ENCODE results near the gene PFKFB4.

The PFKFB4 gene

DNA sequence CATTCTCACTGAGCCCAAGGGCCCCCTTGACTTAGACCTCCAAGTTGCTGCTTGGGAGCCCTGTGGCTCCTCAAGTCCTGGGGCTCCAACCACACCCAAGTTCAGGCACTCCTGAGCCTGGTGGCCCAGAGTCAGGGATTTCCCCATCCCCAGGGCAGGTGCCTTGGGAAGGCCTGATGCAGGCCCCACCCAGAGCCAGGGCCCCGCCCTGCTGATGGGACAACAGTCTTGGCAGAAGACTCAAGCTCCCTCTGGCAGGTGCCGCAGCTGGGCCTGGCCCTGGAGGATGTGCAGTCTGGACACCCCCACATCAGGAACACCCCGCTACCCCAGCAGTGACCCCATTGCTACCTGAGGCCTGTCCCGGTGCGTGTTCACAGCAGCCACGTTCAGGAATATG is 35.0 kb downstream of the PFKFB4 start:
- TF ChIP-seq, protein P1, sequence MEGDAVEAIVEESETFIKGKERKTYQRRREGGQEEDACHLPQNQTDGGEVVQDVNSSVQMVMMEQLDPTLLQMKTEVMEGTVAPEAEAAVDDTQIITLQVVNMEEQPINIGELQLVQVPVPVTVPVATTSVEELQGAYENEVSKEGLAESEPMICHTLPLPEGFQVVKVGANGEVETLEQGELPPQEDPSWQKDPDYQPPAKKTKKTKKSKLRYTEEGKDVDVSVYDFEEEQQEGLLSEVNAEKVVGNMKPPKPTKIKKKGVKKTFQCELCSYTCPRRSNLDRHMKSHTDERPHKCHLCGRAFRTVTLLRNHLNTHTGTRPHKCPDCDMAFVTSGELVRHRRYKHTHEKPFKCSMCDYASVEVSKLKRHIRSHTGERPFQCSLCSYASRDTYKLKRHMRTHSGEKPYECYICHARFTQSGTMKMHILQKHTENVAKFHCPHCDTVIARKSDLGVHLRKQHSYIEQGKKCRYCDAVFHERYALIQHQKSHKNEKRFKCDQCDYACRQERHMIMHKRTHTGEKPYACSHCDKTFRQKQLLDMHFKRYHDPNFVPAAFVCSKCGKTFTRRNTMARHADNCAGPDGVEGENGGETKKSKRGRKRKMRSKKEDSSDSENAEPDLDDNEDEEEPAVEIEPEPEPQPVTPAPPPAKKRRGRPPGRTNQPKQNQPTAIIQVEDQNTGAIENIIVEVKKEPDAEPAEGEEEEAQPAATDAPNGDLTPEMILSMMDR (IDR thresholded peaks at IDR 0.05; ENCODE audit: low read depth, low read length, missing control alignments): no peak
- no peak overlapping the region for H3K4me3 ChIP-seq (replicated peaks; ENCODE audit: low read depth, low read length)
- no peak for DNase-seq (ENCODE audit: extremely low read depth, low read depth)

DNA sequence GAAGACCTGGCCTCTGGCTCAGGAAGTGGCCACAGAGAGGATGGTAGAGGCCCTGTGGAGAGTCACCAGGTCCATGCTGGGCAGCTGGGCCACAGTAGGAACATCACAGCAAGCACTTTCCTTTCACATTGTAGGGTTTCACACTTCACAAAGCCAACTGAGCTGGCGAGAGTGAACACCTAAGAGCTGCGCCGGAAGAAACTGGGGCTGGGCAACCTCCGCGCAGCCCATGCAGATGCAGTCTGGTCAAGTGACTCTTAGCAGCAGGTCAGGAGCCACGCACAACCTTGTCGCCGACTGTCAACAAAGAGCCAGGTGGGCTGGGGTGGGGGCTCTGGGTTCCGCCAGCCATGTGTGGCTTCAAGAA is 37.3 kb downstream of the PFKFB4 start:
- TF ChIP-seq, protein P1 (IDR thresholded peaks at IDR 0.05; ENCODE audit: low read depth, low read length, missing control alignments): no peak
- no peak for DNase-seq (ENCODE audit: extremely low read depth, low read depth)
- no peak overlapping the region for H3K4me3 ChIP-seq (replicated peaks; ENCODE audit: low read depth, low read length)

DNA sequence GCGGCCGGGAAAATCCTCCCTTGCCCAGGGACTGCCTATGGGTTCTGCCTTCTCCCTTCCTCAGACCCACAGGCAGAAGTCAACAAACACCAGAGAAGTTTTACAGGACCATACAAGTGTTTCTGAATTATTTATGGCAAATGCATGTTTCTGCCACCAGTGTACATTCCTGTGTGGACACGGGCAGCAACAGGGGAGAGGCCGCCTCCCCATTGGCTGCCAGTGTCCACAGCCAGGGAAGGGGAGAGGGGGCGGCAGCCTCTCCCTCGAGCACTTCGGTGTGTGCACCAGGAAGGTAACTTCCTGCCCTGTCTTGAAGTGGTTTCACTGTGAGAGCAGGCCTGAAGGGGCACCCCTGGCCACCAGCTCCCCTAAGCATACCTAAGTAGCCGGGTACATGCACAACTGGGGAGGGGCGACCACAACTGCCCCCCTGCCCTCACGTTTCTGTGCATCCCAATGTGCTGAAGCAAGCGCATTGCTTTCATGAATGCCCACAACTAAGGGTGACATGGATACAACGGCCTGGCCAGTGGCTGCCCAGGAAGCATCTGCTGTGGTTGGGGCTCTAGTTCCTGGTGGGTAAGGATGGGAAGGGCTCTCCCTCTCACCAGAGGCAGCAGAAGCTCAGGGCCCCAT is 37.8 kb downstream of the PFKFB4 start:
- TF ChIP-seq, protein P1 (IDR thresholded peaks at IDR 0.05; ENCODE audit: low read depth, low read length, missing control alignments): no peak
- no peak overlapping the region for H3K4me3 ChIP-seq (replicated peaks; ENCODE audit: low read depth, low read length)
- DNase-seq (ENCODE audit: extremely low read depth, low read depth): no peak

DNA sequence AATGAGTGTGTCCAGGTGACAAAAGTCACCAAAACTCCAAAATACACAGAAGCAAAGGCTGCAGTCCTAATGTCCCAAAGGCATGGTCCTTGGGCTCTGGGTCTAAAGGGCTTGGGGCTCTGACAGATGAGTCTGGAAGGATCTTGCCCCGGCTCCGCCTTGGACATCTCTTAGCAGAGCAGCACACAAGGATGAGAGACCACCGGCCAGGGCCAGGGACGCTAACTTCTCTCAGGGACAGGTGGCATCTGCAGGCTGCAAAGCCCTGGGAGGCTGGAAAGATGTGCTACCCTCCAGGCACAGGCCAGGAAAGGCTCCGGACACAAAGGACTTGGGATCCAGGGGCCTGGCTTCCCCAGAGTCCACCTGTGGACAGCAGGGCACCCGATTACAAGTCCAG is 38.5 kb downstream of the PFKFB4 start:
- TF ChIP-seq, protein P1 (IDR thresholded peaks at IDR 0.05; ENCODE audit: low read depth, low read length, missing control alignments): no peak
- no peak overlapping the region for H3K4me3 ChIP-seq (replicated peaks; ENCODE audit: low read depth, low read length)
- no peak for DNase-seq (ENCODE audit: extremely low read depth, low read depth)

DNA sequence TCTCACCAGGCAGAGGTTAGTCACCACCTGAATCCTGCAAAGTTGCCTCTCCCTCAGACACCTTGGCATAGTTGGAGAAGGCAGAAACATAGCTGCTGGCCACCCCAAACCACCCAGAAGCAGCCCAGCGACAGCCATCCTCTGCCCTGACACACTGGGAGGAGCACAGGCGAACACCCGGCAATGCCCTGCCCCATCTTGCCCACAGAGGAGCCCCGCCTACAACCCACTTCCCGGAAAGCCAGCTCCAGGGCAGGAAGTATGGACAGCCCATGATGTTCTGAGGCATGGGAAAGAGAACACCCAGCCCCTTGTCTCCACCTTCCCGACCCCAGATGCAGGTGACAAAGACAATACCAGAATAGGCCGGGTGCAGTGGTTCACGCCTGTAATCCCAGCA is 40.0 kb downstream of the PFKFB4 start:
- TF ChIP-seq, protein P1 (IDR thresholded peaks at IDR 0.05; ENCODE audit: low read depth, low read length, missing control alignments): no peak
- no peak overlapping the region for H3K4me3 ChIP-seq (replicated peaks; ENCODE audit: low read depth, low read length)
- no peak for DNase-seq (ENCODE audit: extremely low read depth, low read depth)

DNA sequence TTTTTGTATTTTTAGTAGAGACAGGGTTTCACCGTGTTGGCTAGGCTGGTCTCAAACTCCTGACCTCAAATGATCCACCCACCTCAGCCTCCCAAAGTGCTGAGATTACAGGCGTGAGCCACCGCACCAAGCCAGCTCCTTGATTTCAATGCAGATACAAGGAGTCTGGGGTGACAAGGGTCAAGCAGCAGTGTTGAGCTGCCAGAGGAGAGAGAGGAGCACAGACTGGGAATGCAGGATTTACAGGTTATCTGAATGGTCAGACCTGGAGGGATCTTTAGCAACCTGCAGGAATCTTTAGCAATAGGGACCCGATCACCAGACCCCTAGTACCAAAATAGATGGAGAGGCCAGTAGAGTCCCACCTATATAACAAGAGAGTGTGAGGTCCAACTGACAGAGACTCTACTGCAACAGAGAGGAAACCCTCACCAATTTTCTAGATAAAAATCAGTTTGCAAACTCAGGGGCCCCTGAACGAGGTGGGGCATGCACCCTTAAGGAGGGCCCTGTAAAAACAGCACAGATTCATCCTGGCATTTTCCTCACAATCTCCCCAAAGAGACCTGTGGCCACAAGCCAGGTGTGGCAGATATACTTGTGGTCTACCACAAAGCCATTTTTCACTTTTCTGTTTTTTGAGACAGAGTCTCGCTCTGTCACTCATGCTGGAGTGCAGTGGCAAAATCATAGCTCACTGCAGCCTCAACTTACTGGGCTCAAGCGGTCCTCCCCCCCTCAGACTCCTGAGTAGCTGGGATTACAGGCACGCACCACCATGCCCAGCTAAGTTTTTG is 42.0 kb downstream of the PFKFB4 start:
- no peak overlapping the region for H3K4me3 ChIP-seq (replicated peaks; ENCODE audit: low read depth, low read length)
- DNase-seq (ENCODE audit: extremely low read depth, low read depth): no peak
- TF ChIP-seq, protein P1 (IDR thresholded peaks at IDR 0.05; ENCODE audit: low read depth, low read length, missing control alignments): no peak

Measured in HFF-Myc (cell line).